Duodenal mucosa (tissue), 2 donors: Measurements from ENCODE around the gene MTHFSD.

Source experiments
- H3K27ac ChIP-seq: one replicate; pipeline ENCODE4 v1.7.0; 2013; ENCODE audit warnings: low read depth, low read length
- H3K27me3 ChIP-seq, 2 donors: one replicate each; pipeline ENCODE4 v1.7.0; 2013; ENCODE audit warnings: low read length in 2 of 2, control low read depth in 1 of 2; ENCODE audit not compliant: insufficient read depth in 2 of 2, control insufficient read depth in 1 of 2
- H3K36me3 ChIP-seq, 2 donors: one replicate each; pipeline ENCODE4 v1.7.0; 2013; ENCODE audit warnings: low read length in 2 of 2, control low read depth in 1 of 2; ENCODE audit not compliant: insufficient read depth in 2 of 2, control insufficient read depth in 1 of 2
- H3K4me1 ChIP-seq, 2 donors: one replicate each; pipeline ENCODE4 v1.7.0; 2013; ENCODE audit warnings: low read length in 2 of 2, control low read depth in 1 of 2; ENCODE audit not compliant: insufficient read depth in 2 of 2, control insufficient read depth in 1 of 2
- H3K4me3 ChIP-seq, 2 donors: one replicate each; pipeline ENCODE4 v1.7.0; 2013; ENCODE audit warnings: low read length in 2 of 2, low read depth in 1 of 2
- H3K9ac ChIP-seq, 2 donors: one replicate each; pipeline ENCODE4 v1.7.0; 2013; ENCODE audit warnings: low read length in 2 of 2, low read depth in 1 of 2
- H3K9me3 ChIP-seq, 2 donors: one replicate each; pipeline ENCODE4 v1.7.0; 2013; ENCODE audit warnings: low read length in 2 of 2, control low read depth in 1 of 2; ENCODE audit not compliant: control insufficient read depth in 1 of 2

MTHFSD gene

DNA sequence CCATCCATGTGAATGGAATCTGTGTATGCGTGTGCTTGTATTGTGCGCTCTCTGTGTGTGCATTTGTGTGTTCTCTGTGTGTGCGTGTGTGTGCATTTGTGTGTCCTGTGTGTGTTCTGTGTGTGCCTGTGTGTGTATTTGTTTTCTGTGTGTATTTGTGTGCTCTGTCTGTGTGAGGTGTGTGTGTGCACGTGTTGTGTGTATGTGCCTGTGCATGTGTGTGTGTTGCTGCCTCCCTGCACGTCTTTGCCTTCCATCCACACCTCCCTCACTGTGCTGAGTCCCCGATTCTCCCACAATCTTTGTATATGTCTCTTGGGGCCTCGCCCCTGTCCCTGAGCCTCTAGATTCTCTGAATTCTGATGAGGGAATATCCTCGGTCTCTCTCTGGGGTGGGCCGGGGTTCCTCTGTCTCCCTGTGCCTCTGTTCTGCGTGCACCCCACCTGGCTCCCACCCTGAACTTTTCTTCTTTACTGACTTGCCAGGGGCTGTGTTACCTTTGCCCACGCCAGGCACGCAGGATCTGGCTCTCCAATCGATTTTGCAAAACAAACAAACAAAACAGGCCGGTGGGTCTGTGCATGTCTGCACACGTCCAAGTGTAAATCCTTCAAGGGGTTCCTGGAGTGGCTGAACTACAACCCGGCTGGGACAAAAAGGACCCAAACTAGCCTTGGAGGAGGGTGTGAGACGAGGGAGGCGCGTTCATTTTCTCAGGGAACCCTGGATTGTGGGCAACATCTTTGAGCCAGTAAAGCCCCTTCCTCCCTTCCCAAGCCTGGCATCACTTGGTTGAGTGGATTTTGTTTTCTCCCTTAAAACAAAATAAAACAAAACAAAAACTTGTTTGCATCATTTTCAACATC is 52.8 kb downstream of the MTHFSD start:
- peaks cover 60 to 85% of the 10 kb centered on the region in 2 donors for H3K27me3 ChIP-seq
- H3K9me3 ChIP-seq: no peaks in the 10 kb centered on the region
- peaks cover 0 to 10% of the 10 kb centered on the region in 2 donors for H3K4me1 ChIP-seq
- peak overlapping the region in 1 of 2 donors; percentile 22 for H3K4me3 ChIP-seq
- peak overlapping the region; percentile 54 for H3K27ac ChIP-seq
- no peaks in the 10 kb centered on the region for H3K36me3 ChIP-seq
- peak overlapping the region in 1 of 2 donors; percentile 3 for H3K9ac ChIP-seq

DNA sequence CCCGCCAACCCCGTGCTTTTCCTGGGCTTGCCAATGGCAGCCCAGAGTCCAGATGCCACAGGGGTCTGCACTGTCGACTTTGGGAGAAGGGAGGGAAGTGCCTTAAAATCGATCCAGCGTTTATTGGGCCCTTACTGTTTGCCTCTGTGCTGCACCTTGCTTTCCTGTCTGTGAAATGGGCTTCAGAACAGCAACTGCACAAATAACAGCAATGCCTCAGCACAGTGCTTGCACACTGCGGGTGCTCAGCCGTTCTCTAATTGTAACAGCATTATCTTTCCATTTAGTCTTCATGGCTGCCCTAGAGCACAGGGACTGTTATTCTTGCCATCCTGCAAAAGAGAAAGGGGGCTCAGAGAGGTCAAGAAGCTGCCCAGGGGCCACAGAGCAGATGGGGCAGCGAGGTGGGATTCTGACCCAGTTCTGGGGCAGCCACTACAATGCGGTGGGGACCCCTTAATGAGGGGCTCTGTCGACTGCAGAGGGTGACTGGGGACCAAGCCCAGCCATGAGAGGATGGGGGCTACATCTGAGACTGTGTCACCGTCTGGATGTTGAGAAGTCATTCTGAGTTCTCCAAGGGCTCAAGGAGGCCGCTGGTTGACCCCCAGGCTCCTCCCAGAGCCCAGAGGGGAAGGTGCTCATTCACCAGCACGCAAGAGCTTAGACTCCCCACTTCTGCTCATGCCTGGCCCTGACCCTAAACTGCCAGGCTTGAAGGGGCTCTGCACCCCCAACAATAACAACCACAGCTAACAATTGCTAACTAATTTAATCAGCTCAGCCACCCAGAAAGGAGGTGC is 54.1 kb downstream of the MTHFSD start:
- Histone ChIP-seq H3K4me3 (no peak overlapping the region), H3K27ac (peak overlapping the region; percentile 62), H3K9me3 (no peaks in the 10 kb centered on the region), H3K4me1 (peaks cover 0 to 10% of the 10 kb centered on the region in 2 donors), H3K36me3 (no peaks in the 10 kb centered on the region), H3K9ac (peak overlapping the region in 1 of 2 donors; percentile 25), H3K27me3 (peaks cover 56 to 82% of the 10 kb centered on the region in 2 donors)

DNA sequence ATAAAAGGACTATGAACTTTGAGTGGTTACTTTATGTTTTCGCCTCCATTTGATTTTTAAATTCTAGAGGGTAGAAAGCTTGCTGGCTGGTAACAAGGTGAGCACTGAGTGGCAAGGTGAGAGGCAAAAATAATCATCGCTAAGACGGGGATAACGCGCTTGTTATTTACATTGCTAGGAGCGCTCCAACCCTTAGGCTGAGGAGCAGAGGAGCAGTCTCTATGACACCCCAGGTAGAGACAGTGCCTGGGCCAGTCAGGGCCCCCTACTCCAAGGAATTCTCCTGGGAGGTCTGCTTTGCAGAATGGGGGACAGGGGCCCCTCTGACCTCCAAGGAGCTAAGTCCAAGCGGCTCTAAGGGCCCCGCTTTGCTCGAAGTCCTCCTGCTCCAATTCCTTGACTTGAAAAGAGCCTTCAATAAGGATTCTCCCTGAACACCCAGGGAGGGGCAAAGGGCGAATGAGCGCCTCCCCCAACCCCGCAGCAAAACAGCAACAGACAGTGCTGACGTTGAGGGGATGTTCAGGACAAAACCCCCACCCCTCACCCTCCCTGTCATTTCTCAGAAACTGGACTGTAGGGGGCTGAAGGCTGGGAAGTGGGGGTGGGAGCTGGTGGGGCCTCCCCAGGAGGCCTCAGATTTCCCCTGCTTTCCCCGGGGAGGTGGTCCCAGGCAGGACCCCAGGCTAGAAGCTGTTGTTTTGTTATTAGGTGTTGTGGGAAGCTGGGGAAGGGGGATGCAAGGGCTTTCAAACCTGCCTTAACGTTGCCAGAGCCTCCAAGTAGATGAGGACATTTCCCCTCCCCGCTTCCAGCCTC is 54.9 kb downstream of the MTHFSD start:
- Histone ChIP-seq H3K9ac (peak overlapping the region; percentile 12 to 25), H3K27ac (peak overlapping the region; percentile 62), H3K36me3 (no peaks in the 10 kb centered on the region), H3K4me1 (peaks cover 0 to 9% of the 10 kb centered on the region in 2 donors), H3K27me3 (peaks cover 61 to 83% of the 10 kb centered on the region in 2 donors), H3K9me3 (no peaks in the 10 kb centered on the region), H3K4me3 (no peak overlapping the region)

DNA sequence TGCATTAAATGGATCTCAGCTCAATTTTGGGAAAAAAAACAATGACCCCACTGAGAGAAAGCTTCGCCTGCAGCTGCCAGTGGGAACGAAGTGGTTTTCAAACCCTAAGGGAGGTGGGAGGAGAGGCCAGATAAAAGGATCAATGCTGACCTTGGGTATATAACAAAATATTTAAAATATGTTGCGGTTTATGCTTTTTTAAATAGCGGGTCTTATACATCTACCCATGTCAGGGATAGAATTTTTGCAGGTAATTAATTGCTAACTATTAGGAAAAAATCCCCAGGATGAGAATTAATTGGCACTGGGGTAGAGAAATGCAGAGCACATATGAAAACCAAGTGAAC is 55.6 kb downstream of the MTHFSD start:
- H3K27ac ChIP-seq: no peak overlapping the region
- H3K4me1 ChIP-seq: peaks cover 0 to 4% of the 10 kb centered on the region in 2 donors
- no peaks in the 10 kb centered on the region for H3K36me3 ChIP-seq
- H3K4me3 ChIP-seq: peak overlapping the region; percentile 16 to 22
- H3K27me3 ChIP-seq: peaks cover 60 to 83% of the 10 kb centered on the region in 2 donors
- H3K9ac ChIP-seq: no peak overlapping the region
- H3K9me3 ChIP-seq: no peaks in the 10 kb centered on the region

DNA sequence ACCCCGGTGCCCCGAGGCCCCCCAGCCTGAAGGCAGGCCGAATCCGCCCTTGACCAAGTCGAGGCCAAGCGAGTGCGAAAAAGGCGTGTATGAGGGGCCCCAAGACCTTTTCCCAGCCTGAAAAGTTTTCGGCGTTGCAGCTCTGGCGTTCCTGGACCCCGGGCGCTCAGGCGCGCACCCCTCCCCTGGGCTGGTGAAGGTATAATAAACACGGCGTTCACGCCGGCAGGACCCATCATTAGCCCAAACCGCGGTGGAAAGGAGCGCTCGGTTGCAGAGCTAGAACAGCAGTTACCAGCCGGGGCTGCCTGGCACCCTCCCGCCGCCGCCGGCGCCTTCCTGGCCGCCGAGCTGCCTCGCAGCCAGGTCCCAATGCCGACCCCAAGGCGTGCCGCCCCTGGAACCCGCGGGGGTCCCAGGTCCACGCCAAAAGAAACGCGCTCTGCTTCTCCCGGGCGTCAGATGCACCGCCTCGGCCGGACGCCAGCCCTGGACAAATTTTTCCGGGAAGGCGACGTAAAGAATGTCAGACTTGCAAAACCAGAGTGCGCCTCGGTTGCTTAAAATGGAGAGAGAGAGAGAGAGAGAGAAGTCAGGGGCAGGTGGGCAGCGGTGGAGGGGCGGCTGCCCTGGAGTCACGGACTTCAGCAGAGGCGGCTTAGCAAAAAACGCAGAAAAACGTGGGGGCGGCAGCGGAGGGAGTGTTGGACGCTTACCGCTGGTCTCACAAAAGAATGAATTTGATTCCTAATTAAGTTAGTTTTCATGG is 56.2 kb downstream of the MTHFSD start:
- Histone ChIP-seq H3K4me1 (no peaks in the 10 kb centered on the region), H3K4me3 (peak overlapping the region; percentile 16 to 22), H3K27ac (peak overlapping the region; percentile 58), H3K36me3 (no peaks in the 10 kb centered on the region), H3K9ac (peak overlapping the region in 1 of 2 donors; percentile 32), H3K9me3 (no peaks in the 10 kb centered on the region), H3K27me3 (peaks cover 57 to 83% of the 10 kb centered on the region in 2 donors)

DNA sequence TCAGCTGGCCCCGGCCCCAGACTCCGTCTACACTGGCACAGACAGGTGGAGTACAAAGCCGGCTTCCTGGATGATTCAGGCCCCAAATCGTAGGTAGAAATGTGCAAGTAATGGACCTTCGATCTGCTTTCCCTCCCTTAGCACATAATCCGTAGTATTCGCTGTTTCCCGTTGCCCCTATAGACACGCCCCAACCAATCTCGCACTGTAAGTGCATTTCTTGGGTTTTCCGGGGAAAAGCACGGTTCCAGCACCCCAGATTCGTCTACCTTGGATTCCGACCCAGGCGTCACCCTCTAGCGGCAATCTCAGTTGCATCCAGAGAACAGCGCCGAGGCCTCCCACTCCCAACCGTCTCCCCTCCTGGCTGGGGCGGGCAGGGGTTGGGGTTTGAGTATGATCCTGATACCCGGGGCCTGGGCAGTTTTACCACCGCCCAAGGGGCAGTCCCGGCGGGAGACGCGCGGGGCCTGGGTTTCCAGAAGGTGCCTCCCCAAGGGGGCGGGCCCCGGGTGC is 56.8 kb downstream of the MTHFSD start:
- Histone ChIP-seq H3K27ac (peak overlapping the region; percentile 58), H3K27me3 (peaks cover 58 to 84% of the 10 kb centered on the region in 2 donors), H3K4me1 (no peaks in the 10 kb centered on the region), H3K9ac (peak overlapping the region in 1 of 2 donors; percentile 32), H3K36me3 (no peaks in the 10 kb centered on the region), H3K9me3 (no peaks in the 10 kb centered on the region), H3K4me3 (peak overlapping the region in 1 of 2 donors; percentile 21)

DNA sequence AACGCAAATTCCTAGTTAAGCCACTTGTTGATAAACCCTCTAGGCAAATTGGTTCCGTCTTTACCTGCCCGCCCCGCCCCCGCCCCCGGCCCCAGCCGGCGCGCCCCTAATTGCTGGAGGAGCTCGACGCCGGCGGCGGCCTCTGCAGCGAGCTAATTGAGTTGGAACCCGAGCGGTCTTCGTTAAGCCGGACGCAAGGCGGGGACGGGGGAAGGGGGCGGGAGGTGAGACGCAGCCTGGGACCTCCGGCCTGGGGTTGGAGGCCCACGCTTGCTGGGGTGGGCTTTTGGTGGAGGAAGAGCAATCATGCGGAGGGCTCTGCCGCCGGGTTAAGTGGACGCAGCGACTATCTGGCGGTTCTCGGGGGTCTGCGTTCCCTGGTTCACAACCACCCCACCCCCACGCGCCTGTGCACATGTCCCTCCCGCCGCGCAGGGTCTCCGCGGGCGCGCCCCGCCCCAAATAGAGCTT is 57.4 kb downstream of the MTHFSD start:
- Histone ChIP-seq H3K4me3 (no peak overlapping the region), H3K27me3 (peaks cover 53 to 81% of the 10 kb centered on the region in 2 donors)

DNA sequence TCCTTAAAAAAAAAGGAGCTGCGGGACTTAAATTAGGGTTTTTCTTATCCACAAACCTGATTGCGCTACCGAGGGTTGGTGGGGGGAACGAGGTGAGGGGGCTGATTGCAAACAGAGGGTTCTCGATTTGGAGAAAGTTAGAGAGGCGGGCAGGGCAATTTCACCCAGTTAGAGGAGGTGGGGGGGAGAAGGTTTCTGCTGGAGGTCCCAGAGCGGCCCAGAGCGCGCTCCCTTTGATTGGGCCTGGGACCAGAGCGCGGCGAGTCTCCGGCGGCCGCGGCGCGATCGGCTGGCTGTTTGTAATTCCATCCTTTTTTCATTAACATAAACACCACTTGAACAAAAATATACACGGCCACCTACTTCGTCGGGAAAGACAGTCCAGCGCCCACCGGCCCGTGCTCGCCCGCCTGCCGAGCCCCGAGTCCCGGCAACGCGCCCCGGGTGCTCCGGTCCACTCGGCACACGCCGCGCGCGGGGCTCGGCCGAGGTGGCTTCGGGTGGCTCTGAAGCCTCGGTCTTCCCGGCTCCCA is 58.0 kb downstream of the MTHFSD start:
- Histone ChIP-seq H3K4me1 (peaks cover 0 to 6% of the 10 kb centered on the region in 2 donors), H3K27ac (peak overlapping the region; percentile 32), H3K9ac (no peak overlapping the region), H3K27me3 (peaks cover 51 to 80% of the 10 kb centered on the region in 2 donors), H3K9me3 (no peaks in the 10 kb centered on the region), H3K4me3 (no peak overlapping the region), H3K36me3 (no peaks in the 10 kb centered on the region)

More for the DNA sequence above, 57.4 kb downstream of the MTHFSD start:
- Histone ChIP-seq H3K27ac (peak overlapping the region; percentile 56), H3K9ac (no peak overlapping the region), H3K9me3 (no peaks in the 10 kb centered on the region), H3K36me3 (no peaks in the 10 kb centered on the region), H3K4me1 (no peaks in the 10 kb centered on the region)
